Stimulated activated CD8-positive, alpha-beta memory T cell treated with anti-CD3 and anti-CD28 coated beads, Interleukin-7, amount 100 ng/mL, for 24 hours (primary cell): ENCODE results near the gene PCDH11Y.
"Not testable (repeated sequence)": the region's sequence is repeated elsewhere in the genome, so short reads cannot be mapped to it uniquely, and the experiment has no call there.

Source experiments
- DNase-seq: peaks from one replicate; pipeline ENCODE4 v3.0.0-alpha.2; 2020; ENCODE audit warnings: low read depth

Gene PCDH11Y

DNA sequence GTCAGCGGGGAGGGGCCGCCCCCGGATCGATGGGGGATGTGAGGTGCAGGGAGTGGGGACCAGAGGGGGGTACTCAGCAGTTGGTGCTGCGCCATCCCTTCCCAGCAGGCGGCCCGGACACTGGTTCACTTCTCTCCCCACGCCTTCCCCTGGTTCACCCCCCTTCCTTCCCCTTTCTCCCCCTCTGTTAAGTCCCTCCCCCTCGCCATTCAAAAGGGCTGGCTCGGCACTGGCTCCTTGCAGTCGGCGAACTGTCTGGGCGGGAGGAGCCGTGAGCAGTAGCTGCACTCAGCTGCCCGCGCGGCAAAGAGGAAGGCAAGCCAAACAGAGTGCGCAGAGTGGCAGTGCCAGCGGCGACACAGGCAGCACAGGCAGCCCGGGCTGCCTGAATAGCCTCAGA, at the start of gene PCDH11Y:
Gene PCDH11Y (plus strand): TSS at position 240 of the 400 bp plus-strand sequence. CDS start 56,804 bp downstream, outside the sequence.
- DNase-seq = not testable (repeated sequence)

DNA sequence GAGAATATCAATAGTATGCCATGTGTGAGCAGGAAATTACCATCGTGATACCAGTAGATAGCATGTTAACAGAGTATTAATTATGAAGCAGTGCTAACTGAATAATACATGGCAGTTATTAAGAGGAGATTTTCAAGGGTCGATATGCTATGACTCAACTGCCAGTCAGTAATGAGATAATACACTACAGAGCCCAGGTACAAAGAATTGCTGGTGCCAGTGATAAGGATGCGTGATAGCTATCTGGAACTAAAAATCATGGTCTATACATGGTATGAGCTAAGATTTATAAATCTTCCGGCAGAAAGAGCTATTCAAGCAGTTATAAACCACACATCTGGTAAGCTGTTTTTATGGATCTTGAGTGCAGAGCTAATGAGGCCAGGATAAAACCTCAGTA, 32.2 kb upstream of the PCDH11Y start:
- DNase-seq = not testable (repeated sequence)

GRCh38 chrY:4991743-4992400, 8.2 kb upstream of the PCDH11Y start:
- DNase-seq = not testable (repeated sequence)

- DNase-seq = not testable (repeated sequence)
These were observed 5.2 kb upstream of the PCDH11Y start for GRCh38 chrY:4994892-4995291.

DNA sequence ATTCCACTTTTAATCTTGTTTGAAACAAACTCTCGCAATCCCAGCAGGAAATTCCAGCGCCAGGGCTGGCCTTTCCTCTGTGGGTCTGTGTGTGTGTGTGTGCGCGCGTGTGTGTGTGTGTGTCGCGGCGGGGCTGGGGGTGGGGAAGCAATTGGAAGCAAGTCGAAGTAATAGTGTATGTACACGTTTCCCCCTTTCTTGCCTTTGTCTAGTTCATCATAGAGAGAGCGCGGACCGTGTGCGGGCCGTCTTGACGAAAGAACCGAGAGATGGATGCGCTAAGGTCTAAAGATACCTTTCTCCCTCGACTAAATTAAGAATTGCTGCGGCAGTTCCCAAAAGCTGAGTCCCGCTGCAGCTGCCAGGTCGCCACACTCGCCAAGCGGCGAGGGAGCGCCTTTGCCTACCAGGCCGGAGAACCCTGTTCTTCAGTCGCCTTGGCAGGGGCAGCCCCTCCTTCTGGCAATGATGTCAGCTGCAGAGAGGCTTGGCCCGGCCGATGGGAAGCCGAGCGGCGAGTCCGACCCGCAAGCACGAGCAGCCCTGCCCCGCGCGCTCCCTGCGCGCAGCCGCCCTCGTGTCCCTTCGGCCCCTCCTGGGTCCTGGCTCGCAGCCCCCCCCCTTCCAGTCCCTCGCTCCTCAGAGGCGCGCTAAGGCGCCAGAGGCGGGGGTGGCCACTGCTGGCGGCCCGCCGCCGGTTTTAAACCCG, 2.5 kb downstream of the PCDH11Y start:
- not testable (repeated sequence) for DNase-seq

GRCh38 chrY:5038972-5039523, 39.0 kb downstream of the PCDH11Y start:
- DNase-seq = not testable (repeated sequence)

DNA sequence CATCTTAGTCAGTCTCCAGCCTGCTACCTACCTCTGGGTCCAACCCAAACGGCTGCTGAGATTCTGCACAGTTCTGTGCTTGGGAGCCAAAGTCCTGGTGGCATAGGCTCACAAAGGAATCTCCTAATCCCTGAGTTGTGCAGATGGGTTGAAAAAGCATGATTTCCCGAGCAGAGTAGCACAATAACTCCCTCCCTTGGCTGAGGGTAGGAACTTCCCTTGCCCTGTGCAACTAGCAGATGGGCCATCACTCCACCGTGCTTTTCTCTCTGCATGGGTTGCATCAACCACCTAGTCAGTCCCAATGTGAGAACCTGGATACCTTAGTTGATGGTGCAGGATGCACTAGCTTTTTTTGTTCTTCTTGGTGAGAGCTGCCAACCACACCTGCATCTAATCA, 82.9 kb downstream of the PCDH11Y start:
- DNase-seq = not testable (repeated sequence)

DNA sequence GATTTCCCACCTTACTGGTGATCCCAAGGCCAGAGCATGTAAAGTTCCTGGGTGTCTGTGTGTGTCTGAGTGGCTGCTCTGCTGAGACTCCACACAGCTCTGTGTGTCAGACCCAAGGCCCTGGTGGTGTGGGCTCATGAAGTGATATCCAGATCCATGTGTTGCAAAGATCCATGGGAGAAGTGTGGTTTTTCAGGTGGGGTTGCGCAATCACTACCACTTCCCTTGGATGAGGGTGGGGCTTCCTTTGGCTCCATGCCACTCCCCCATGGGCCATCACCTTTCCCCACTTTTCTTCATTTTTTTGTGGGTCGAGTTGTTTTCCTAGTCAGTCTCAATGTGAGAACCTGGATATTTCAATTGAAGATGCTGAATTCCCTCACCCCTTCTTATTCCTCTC, 182.9 kb downstream of the PCDH11Y start:
- not testable (repeated sequence) for DNase-seq

GRCh38 chrY:5215116-5215515, 215.0 kb downstream of the PCDH11Y start:
- not testable (repeated sequence) for DNase-seq

GRCh38 chrY:5324931-5325330, 324.8 kb downstream of the PCDH11Y start:
- not testable (repeated sequence) for DNase-seq

DNA sequence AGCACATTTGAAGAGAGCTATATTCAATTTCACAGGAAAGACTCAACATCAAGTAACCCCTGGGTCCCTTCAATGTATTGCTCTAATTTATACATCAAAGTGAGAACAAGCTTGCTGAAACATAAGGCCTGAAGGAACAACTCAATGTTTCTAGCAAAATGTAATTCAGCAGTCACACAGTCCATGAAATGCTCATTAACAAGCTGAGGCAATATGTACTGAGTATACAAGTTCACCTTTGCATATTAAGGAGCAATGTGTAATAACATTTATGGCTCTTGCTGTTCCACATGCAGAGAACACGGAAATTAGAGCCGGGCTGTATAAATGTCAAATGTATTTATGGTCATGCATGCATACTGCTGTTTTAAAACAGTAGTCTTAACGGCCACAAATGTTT, 342.1 kb downstream of the PCDH11Y start:
- DNase-seq = not testable (repeated sequence)

DNA sequence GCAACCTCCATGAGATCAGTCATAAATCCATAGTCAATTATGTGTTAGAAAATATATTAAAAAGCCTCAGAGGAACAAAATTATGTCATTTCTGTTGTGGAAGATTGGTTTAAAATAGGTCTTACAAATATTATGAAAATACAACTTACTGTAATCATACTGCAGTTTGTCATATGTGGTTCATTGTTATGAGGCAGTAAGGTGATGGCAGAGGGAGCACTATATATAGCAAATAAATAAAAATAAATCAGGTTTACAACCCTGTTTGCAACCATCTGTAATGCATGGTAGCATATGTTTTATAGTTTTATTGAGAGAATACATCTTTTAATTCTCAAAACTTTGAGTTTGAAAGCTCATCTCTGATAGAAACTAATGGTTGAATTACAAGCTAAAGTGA, 543.6 kb downstream of the PCDH11Y start:
- not testable (repeated sequence) for DNase-seq

DNA sequence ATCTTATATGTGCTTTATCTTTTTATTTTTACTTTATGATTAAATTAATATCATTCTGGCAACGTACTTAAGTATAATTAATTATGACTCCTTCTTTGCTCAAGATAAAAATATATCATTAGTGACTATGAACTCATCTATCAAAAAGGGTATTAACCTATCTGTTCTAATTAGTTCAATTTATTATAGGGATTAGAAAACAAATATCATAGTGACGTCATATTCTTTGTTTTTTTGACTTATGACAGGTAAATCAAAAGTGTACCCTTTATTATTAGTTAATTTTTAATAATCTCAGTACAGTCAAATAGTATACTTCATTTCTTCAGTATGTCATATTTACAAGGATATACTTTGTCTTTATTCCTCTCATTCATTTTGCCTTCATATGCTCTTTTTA, 638.5 kb downstream of the PCDH11Y start:
- not testable (repeated sequence) for DNase-seq

GRCh38 chrY:5679265-5679664, 679.2 kb downstream of the PCDH11Y start:
- not testable (repeated sequence) for DNase-seq

- not testable (repeated sequence) for DNase-seq
These were observed 708.6 kb downstream of the PCDH11Y start for GRCh38 chrY:5708727-5709126.

DNA sequence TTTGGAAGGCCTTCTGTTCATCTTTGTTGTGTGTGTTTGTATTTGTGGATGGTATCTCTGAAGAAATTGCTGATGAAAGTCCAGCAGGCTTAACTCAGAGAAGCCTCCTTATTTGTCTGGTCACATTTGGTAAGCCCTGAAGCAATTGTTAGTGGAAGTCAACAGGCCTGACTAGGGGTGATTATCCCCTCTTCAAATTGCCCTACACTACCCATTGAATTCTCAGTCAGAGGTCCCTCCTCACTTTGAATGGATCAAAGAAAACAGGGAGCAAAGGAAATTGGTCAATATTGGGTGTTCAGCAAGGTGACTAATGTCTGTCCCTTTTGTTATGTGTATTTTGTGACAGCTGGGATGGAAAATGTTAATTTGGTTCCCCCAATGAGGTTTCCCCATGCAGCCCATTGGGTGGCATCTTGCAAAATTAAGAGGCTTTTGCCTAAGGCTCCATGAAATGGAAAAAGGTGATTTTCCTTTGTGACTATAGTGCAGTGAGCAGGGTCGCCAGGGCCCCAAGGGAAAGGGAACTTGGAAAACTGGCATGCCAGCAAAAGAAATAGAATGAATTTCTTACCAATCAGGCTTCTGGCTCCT, 709.8 kb downstream of the PCDH11Y start:
- DNase-seq = not testable (repeated sequence)

- not testable (repeated sequence) for DNase-seq
These were observed 761.3 kb downstream of the PCDH11Y start for GRCh38 chrY:5761403-5761802.

DNA sequence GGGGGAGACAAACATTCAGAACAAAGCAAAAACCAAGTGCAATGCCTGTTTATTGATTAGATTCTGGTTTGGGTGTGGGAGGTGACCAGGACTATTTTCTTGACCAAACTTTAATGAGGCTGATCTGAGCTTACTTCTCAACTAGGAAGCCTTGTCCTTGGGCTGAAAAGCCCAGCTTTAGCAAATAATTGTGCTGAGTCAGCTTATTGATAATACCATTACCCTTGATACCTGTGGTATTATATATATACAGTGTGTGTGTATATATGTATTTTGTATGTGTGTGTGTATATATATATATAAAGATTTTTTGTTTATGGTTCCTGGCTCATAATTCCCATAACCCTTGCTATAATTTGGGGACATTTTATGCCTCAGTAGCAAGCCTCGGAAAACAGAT, 776.4 kb downstream of the PCDH11Y start:
- not testable (repeated sequence) for DNase-seq
